ENCODE results near the gene GALNTL6.
"Not testable (repeated sequence)": the region's sequence is repeated elsewhere in the genome, so short reads cannot be mapped to it uniquely, and the experiment has no call there.

The GALNTL6 gene

GRCh38 chr4:172898715-172899114 is 1085.5 kb downstream of the GALNTL6 start:
- DNase-seq: no peak

DNA sequence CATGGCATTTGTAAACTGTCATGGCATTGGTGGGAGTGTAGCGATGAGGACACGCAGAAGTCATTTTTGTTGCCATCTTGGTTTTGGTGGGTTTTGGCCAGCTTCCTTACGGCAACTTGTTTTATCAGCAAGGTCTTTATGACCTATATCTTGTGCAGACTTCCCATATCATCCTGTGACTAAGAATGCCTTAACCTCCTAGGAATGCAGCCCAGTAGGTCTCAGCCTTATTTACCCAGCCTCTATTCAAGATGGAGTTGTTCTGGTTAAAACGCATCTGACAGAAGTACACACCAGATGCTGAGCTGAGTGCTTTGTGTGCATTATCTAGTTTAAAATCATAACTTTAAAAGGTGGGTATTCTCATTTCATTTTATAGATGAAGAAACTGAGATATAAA is 1086.7 kb downstream of the GALNTL6 start:
- DNase-seq: no peak

- no peak for DNase-seq
Measured at GRCh38 chr4:172900900-172901299, 1087.7 kb downstream of the GALNTL6 start.

DNA sequence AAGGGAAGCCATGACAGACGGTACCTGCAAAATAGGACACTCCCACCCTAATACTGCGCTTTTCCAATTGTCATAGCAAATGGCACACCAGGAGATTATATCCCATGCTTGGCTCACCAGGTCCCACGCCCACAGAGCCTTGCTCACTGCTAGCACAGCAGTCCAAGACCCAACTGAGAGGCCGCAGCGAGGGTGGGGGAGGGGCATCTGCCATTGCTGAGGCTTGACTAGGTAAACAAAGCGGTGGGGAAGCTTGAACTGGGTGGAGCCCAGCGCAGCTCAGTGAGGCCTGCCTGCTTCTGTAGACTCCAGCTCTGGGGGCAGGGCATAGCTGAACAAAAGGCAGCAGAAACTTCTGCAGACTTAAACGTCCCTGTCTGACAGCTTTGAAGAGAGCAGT is 1099.3 kb downstream of the GALNTL6 start:
- not testable (repeated sequence) for DNase-seq

DNA sequence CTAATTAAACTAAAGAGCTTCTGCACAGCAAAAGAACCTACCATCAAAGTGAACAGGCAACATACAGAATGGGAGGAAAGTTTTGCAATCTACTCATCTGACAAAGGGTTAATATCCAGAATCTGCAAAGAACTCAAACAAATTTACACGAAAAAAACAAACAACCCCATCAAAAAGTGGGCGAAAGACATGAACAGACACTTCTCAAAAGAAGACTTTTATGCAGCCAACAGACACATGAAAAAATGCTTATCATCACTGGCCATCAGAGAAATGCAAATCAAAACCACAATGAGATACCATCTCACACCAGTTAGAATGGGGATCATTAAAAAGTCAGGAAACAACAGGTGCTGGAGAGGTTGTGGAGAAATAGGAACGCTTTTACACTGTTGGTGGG is 1104.2 kb downstream of the GALNTL6 start:
- not testable (repeated sequence) for DNase-seq

GRCh38 chr4:172919269-172919668 is 1106.1 kb downstream of the GALNTL6 start:
- DNase-seq: no peak

- no peak for DNase-seq
Measured at GRCh38 chr4:172927096-172927814, 1114.1 kb downstream of the GALNTL6 start.

DNA sequence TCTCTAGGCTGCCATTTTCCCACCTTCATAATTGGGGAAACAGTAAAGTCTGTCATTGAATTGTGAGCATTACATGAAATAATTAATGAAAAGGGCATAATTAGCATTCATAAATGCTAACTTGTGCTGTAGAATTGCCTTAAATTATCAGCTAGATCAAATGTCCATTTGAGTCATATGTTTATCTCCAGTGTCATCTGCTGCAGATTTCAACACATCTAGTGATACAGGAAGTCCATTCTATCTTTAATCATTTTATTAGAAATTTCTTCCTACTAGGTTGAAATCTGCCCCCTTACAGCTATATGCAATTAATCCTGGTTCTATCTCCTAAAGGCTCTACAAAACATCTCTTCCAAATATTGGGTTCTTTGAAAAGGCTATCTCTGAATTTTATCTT is 1115.1 kb downstream of the GALNTL6 start:
- DNase-seq: no peak

DNA sequence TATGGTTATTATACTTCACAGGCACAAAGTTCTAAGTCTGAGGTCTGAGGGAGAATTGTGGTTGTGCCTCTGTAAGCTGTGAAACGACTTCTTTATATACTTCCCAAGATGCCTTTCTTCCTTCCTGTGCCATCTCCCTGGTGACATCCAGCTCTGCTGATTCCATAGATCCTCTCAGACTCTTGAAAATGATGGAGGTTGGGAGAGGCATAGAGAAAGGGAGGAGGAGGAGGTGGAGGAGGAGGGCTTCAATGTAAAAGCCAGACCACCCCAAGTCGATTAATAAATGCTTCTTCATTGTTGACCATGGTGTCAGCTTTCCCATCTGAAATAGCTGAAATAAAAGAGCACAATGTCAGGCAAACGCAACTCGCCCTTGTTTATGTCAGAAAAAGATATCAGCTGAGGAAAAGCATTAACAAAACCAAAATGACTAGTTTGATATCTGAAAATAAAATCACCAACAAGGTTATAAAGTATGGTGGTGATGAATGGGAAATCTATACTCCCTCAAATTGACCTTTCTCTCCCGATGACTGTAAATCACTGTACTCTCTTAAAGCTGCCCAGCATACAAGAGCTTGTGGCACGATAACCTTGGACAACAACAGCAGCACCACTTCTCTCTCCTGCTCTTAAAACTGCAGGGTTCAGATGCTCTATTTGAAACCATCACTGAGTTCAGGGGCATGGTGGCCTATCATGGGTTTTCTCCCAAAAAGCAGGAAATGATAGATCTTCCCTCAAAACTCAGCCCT is 1125.0 kb downstream of the GALNTL6 start:
- DNase-seq: no peak

DNA sequence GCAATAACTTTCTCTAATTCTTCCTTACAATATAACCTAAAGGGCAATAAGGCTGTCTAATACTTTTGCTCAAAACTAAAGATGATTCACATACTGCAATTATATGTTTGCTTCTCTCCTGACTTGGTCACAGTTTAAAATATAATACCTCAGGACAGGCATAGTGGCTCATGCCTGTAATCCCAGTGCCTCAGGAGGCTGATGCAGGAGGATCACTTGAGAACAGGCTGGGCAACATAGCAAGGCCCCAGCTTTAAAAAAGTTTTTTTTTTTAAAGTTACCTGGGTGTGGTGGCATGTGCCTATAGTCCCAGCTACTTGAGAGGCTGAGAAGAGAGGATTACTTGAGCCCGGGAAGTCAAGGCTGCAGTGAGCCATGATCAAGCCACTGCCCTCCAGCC is 1125.7 kb downstream of the GALNTL6 start:
- no peak for DNase-seq

DNA sequence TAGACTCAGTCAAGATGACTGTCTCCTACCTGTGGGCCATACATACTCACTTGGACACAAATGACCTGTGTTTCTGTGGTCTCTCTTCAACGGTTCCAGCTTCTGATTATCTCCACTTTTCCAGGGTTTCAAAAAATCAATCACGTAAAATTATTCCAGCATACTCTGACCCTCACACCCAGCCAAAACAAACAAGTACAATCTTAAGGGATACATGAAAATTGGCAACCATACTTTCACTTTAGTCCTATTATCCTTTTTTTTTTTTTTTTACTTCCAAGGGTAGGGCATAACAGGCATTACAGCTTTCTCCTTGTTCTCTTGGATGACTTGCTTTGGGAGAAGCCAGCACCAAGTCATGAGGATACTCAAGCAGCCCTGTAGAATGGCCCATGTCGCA is 1129.6 kb downstream of the GALNTL6 start:
- no peak for DNase-seq

DNA sequence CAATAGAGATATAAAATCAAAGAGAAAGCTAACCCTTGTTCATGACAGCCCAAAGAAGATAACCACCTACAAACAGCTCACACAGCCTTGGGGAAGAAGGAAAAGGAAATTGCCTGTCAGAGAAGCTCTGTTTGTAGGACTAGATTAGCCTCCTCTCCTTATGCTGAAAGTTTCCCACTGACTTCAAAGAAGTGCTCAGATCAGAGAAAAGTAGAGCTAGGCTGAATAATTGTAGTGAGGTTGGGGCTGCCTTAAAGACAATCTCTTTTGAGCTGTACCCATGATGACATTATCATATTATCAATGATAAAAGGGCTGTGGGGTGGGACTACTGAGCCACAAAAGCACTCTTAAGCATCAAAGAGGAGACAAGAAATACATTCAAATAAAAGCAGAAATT is 1132.4 kb downstream of the GALNTL6 start:
- DNase-seq: no peak

- DNase-seq: no peak
Measured at GRCh38 chr4:172946503-172946902, 1133.3 kb downstream of the GALNTL6 start.

DNA sequence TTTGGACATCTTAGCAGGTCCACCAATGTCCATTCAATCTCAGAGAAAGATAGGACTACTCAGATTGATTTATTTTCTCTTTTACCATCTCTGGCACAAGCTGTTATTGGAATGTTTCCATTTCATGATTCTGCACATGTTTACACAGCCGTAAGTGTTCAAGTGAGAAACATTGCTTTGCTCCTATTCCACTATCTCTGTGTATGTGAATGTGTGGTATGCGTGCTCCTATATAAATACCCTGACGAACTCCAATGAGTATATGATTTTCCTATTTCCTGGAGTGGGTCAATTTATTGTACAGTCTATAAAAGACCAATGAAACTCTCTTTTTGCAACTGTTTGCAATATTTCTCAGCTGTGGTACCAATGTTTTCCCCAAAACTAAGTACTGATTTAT is 1134.4 kb downstream of the GALNTL6 start:
- no peak for DNase-seq

GRCh38 chr4:172950990-172951389 is 1137.8 kb downstream of the GALNTL6 start:
- no peak for DNase-seq

DNA sequence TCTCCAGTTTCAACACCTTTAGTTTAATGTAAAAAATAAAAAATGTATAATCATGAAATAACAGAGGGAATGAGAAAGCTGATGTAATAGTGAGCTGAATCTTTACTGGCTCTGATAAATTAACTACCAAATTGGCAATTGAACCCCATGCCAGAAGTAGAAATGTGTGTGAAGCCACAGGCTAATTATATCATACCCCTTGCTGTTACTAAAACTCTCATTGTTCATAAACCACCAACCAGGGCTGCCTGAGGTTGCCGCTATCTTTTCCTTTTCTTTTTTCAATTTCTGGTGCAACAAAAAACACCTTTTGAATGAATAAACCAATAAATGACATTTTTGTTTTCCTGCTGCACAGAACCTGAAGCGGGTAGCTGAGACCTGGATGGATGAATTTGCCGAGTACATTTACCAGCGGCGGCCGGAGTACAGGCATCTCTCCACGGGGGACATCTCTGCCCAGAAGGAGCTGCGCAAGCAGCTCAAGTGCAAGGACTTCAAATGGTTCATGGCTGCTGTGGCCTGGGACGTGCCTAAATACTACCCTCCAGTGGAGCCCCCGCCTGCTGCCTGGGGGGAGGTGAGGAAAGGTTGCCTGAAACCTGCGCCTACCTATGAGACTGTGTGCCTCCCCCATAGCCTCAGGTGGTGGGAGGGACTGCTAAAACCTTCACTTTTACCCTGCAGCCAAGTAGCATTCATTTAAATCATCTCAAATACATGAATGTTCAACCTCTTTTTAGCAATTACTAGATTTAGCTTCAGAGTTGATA is 1138.7 kb downstream of the GALNTL6 start:
- no peak for DNase-seq

DNA sequence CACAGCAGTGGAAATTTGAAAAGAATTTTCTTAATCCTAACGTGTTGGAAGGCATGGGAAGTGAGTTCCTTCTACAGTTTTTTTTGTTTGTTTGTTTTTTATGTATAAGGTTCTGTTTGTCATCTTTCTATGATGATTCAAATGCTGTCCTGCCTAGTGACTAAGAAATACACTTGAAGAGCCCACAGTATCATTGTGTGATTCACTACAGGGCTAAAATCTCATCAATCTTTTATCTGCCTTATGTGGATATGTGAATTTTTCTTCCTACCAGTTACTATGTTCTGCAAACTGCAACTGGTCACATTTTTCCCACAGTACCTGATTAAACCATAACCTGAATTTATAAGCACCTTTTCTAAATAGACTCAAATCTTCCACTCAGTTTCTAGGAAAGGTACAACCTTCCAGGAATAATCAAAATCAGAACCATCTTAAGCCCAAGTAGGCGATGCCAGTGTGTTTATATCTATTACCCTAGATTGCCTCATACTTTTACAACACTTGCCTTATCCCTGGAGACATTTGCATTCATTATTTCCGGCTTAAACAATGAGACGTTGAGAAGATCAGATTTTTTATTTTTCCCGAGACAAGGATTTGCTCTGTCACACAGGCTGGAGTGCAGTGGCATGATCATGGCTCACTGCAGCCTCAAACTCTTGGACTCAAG is 1140.8 kb downstream of the GALNTL6 start:
- DNase-seq: no peak

DNA sequence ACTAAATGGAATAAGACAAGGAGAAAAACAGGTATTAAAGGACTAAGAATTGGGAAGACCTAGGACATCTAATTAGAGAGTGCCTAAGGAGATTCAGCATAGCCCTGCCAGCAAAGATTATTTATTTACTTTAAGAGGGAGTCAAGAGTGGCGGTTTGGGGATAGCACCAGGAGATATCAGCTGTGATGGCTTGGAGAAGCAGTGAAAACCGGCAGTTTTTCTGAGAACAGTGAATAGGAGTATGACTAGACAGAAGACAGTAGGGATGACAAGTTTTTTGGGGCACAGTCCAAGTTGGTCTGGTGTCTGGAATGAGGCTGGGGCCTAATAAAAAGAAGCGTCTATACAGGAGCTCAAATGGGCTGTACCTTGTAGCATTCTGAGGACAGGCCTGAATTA is 1143.1 kb downstream of the GALNTL6 start:
- not testable (repeated sequence) for DNase-seq

- DNase-seq: no peak
Measured at GRCh38 chr4:172957216-172957615, 1144.0 kb downstream of the GALNTL6 start.

- DNase-seq: no peak
Measured at GRCh38 chr4:172962564-172963353, 1149.6 kb downstream of the GALNTL6 start.

GRCh38 chr4:172963498-172964294 is 1150.5 kb downstream of the GALNTL6 start:
- DNase-seq: no peak

Data from GOT3 (cell line).